Kidney epithelial cell (primary cell): Measurements from ENCODE around the gene GZF1. TPM values are rescaled to one million over a fixed set of nuclear protein-coding genes. Genes with fewer than 3 reads are reported as not detected.

Source experiments
- DNase-seq: peaks from one replicate; pipeline ENCODE4 v3.0.0-alpha.2; 2010; ENCODE audit warnings: low read depth
- H3K27me3 ChIP-seq: 2 replicates; pipeline ENCODE4 v1.6.0; 2011; ENCODE audit warnings: low read length; ENCODE audit not compliant: control insufficient read depth, insufficient read depth
- H3K36me3 ChIP-seq: 2 replicates; pipeline ENCODE4 v1.5.1; 2011; ENCODE audit warnings: low read length; ENCODE audit not compliant: control insufficient read depth, insufficient read depth
- H3K4me3 ChIP-seq: 2 replicates; pipeline ENCODE4 v1.5.1; 2011; ENCODE audit warnings: low read depth, mild to moderate bottlenecking, control low read depth, low read length
- CTCF ChIP-seq: IDR thresholded peaks from 2 replicates; pipeline ENCODE4 v1.5.1; 2011; ENCODE audit warnings: mild to moderate bottlenecking, moderate library complexity, low read length, control low read depth, inconsistent platforms; ENCODE audit not compliant: insufficient read depth, poor library complexity, severe bottlenecking
- total RNA-seq: library from RNA; depleted of rRNA; stranded (reverse); fragments of >200 nt; gene quantifications from 2 replicates; pipeline ENCODE4 v1.2.3, GENCODE V29; 2015

GZF1 gene
- total RNA-seq, 1 donor from 2014 or later: 13.0 TPM

- Histone ChIP-seq H3K4me3 (no peak overlapping the region), H3K27me3 (no peaks in the 10 kb centered on the region), H3K36me3 (no peaks in the 10 kb centered on the region)
- DNase-seq: no peak
- TF ChIP-seq CTCF: no peak
These were observed 52.0 kb downstream of the GZF1 start for GRCh38 chr20:23413862-23414422.

GRCh38 chr20:23414526-23415188 is 52.7 kb downstream of the GZF1 start:
- no peak for DNase-seq
- no peaks in the 10 kb centered on the region for H3K27me3 ChIP-seq
- no peak for TF ChIP-seq CTCF
- no peak overlapping the region for H3K4me3 ChIP-seq
- H3K36me3 ChIP-seq: no peaks in the 10 kb centered on the region

GRCh38 chr20:23415555-23415954 is 53.6 kb downstream of the GZF1 start:
- DNase-seq: no peak
- Histone ChIP-seq H3K36me3 (no peaks in the 10 kb centered on the region), H3K27me3 (no peaks in the 10 kb centered on the region), H3K4me3 (no peak overlapping the region)
- no peak for TF ChIP-seq CTCF

- H3K27me3 ChIP-seq: no peaks in the 10 kb centered on the region
- no peak for TF ChIP-seq CTCF
- DNase-seq: no peak
- H3K36me3 ChIP-seq: no peaks in the 10 kb centered on the region
- H3K4me3 ChIP-seq: no peak overlapping the region
These were observed 54.1 kb downstream of the GZF1 start for GRCh38 chr20:23415959-23416583.

GRCh38 chr20:23417861-23418260 is 55.9 kb downstream of the GZF1 start:
- DNase-seq: no peak
- no peak for TF ChIP-seq CTCF
- no peak overlapping the region for H3K4me3 ChIP-seq
- no peaks in the 10 kb centered on the region for H3K27me3 ChIP-seq
- no peaks in the 10 kb centered on the region for H3K36me3 ChIP-seq
